OCI-M1 (cell line): ENCODE data around the gene FAM120A.
"Not testable (repeated sequence)": the region's sequence is repeated elsewhere in the genome, so short reads cannot be mapped to it uniquely, and the experiment has no call there.

Source experiments
- DNase-seq: peaks from one replicate; lab custom pipeline; 2025; lab: John Stamatoyannopoulos, UW

Gene FAM120A

DNA sequence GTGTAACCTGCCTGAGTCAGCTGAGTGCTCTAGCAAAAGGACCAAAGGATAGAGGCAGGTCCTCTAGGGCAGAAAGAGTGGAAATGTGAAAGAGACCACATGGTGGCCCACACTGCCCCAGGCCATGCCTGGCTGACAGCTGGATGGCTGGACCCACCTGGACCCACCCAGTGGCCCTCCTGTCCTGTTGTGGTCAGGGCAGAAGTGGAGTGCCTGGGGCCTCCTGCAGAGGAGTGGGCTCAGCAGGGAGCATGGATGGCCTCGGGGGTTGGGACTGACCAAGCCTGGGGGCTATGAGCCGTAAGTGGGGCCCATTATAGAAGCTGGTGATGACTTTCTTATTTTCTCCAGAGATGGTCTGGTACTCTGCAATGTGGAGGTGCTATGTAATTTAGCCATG lies 57.6 kb downstream of the FAM120A start:
- DNase-seq = no peak

GRCh38 chr9:93510041-93510440 lies 58.6 kb downstream of the FAM120A start:
- DNase-seq = no peak

GRCh38 chr9:93511228-93511627 lies 59.7 kb downstream of the FAM120A start:
- not testable (repeated sequence) for DNase-seq

- not testable (repeated sequence) for DNase-seq
Measured at GRCh38 chr9:93512170-93512812, 60.8 kb downstream of the FAM120A start.

DNA sequence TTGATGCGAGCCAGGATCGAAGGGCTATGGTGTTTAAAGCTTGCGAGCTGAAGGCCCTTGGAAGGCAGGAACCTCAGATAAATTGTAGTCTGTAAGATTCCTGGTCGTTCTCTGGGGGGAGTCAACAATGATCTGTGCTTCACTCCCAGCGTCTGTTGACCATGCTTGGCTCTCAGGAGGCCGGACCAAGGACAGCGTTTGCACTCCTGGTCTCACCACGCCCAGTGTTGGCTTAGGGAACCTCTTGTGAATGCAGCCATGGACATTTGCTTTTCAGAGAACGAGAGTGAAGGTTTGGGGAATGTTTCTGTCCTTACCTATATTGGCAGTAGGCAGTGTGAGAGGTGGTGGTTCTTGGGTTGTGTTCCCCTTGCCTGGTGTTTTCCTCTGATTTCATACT lies 62.1 kb downstream of the FAM120A start:
- DNase-seq = no peak

DNA sequence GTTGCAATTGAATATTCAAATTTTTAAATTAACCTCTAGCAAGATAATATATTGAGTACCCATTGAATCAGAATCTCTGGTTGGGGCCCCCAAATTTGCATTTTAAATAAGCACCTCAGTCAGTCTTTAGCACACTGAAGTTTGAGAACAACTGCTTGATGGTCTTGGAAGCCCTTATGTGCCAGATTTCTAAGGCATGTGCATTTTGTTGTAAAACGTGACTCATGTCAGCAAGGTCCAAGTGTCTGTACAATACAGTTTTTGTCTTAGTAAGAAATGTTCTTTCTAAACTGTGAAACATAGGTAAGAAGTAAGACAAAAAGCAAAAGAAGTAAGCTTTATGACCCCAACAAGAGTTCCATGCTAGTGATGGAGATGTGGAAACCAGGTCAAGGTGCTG lies 65.8 kb downstream of the FAM120A start:
- no peak for DNase-seq

DNA sequence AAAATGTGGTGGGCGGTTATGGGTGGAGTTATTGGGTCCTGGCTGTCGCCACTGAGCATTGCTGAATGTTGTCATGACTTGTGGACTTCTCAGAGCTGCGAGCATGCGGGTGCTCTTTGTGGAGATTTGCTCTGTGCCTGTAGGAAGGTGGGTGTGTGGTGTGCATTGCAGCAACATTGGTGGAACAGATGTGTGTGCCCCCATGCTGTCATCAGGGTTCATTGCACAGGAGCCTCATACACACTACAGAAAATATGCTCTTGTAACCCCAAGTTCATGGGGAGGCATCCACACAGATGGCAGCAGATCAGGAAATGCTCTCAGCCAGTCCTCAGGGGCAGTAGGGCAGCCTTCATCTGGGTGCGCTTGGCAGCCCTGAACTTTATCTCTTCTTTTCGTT lies 69.0 kb downstream of the FAM120A start:
- DNase-seq = no peak

GRCh38 chr9:93522736-93523135 lies 71.3 kb downstream of the FAM120A start:
- DNase-seq = no peak

- DNase-seq = no peak
Measured at GRCh38 chr9:93523518-93524144, 72.1 kb downstream of the FAM120A start.

DNA sequence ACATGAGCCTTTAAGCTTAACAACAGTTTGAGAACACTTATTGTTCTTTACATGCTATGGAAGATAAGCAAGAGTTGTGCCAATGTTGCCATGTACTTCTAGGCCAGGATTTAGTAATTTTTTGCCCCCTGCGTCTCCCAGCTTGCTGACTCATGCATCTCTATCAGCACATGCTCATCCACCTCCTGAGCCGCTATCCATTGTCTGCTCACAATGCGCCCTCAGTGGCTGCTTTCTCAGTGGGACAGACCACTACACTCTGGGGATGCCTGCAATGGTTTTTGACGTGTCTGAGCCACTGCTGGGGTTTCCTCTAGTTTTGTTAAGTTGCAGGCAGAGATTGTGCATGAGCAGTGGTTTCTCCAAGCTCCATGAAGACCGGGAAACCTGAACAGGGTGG lies 74.0 kb downstream of the FAM120A start:
- DNase-seq = no peak

GRCh38 chr9:93531374-93531773 lies 79.9 kb downstream of the FAM120A start:
- no peak for DNase-seq

GRCh38 chr9:93532141-93532540 lies 80.7 kb downstream of the FAM120A start:
- DNase-seq = no peak

DNA sequence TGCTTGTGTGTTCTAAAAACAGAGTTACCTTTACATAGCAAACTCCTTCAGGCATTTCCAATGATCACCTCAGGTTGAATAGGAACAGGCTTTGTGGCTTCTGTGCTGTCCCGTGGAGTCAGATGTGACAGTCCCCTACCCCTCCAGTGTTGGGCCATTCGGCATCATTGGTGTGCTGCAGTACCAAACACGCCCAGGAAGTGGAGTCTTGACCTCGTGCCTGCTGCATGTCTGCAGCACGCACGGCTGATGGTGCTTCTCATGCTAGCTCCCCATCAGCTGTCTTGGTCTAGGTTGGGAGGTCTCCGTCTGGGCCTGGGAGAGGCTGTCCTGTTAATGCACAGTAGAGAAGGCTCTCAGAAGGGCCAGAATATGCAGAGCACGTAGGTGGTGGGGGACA lies 82.4 kb downstream of the FAM120A start:
- no peak for DNase-seq

GRCh38 chr9:93536167-93536566 lies 84.7 kb downstream of the FAM120A start:
- no peak for DNase-seq

- DNase-seq = no peak
Measured at GRCh38 chr9:93536874-93537273, 85.4 kb downstream of the FAM120A start.

GRCh38 chr9:93540305-93540704 lies 88.8 kb downstream of the FAM120A start:
- no peak for DNase-seq

DNA sequence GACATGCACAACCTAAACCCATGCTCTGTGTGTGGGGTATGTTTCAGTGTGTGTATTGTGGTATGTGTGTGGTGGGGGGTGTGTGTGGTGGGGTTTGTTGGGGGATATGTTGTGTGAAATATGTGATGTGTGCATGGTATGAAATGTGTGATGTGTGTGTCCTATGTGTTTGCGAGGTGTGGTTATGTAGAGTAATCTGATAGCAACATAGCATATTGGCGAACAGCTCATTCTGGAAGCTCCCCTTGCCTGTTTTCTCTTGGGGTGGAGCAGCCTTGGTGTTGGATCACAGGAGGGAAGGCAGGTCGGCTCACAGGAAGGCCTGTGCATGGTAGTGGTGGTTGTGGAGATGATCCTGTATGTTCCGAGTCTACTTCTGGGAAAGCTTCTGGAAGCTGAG lies 89.5 kb downstream of the FAM120A start:
- DNase-seq = no peak

- DNase-seq = no peak
Measured at GRCh38 chr9:93541581-93542349, 90.3 kb downstream of the FAM120A start.

DNA sequence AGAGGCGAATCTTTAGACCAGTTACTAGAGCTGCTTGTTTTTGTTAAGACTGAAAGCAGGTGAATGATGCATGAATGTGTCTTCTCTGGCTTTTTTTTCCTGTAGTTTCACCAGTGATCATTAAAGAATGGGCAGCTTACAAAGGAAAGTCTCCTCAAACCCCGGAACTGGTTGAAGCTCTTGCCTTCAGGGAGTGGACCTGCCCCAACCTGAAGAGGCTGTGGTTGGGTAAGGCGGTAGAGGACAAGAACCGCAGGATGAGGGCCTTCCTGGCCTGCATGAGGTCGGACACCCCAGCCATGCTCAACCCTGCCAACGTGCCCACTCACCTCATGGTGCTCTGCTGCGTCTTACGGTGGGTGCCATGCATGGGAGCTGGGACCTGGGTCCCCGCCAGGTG lies 91.6 kb downstream of the FAM120A start:
- no peak for DNase-seq

DNA sequence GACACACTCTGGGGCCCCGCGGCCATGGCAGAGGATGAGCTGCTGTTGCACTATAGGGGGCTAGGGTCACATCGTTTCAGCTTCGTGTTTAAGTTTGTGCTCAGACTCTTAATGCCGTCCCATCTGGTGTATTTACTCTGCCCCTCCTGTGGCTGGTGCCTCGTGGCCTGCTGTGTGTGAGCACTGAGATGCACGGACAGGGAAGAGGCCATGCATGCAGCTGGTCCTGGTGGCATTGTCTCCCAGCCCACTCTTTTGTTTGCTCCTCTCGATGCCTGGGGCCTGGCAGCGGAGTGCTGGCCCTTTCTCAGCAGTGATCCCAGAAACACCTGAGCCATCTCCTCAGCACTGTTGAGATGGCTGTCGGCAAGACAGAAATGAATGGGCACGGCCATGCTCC lies 94.9 kb downstream of the FAM120A start:
- no peak for DNase-seq

GRCh38 chr9:93549611-93550010 lies 98.1 kb downstream of the FAM120A start:
- no peak for DNase-seq

DNA sequence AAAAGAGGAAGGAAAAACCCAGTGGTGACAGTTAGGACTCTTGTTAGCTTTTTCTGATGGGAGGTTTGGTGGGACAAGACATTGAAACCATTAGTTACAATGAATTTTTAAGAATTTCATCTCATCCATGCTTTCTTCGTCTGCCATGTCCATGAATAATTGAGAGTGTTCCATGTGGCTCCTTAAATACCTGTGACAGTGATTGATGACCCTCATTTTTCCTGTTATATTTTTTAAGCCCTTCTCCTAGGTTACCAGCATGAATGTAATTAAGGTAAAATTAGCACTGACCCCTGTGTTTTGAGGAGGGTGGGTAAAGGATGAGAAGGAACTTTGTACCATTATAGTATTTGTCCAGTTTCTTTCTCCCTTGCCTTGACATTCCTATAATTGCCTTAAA lies 101.4 kb downstream of the FAM120A start:
- DNase-seq = peak; percentile 20

GRCh38 chr9:93555370-93555769 lies 103.9 kb downstream of the FAM120A start:
- no peak for DNase-seq
